ENCODE data around the gene NLE1. TPM values are rescaled to one million over a fixed set of nuclear protein-coding genes. Genes with fewer than 3 reads are reported as not detected.

Gene NLE1
- total RNA-seq, 1 experiment from 2014 or later = 23.3 TPM

GRCh38 chr17:35099908-35100307 is 42.2 kb downstream of the NLE1 start:
- ChIA-PET CTCF (no interaction called here), POLR2A (ENCODE audit: low non-redundant PET) (no interaction called here)
- DNase-seq (ENCODE audit: low spot score) = no peak
- BruUV-seq (replicated peaks) = no TSS peak
- no peaks in the 10 kb centered on the region for H3K36me3 ChIP-seq (ENCODE audit: insufficient read depth, low read length, poor library complexity, severe bottlenecking)
- intact Hi-C loops (cut with micrococcal nuclease; ENCODE audit: unreplicated experiment) = no loop called here
- no peaks in the 10 kb centered on the region for H3K9me3 ChIP-seq (ENCODE audit: low read depth, low read length, poor library complexity, severe bottlenecking)
- H3K4me1 ChIP-seq (ENCODE audit: insufficient read depth, low read length, poor library complexity, severe bottlenecking) = no peaks in the 10 kb centered on the region
- no peaks in the 10 kb centered on the region for H3K27me3 ChIP-seq (replicated peaks; ENCODE audit: insufficient read depth, low read depth, low read length, poor library complexity)
- no peak overlapping the region for H3K27ac ChIP-seq (ENCODE audit: low read depth, low read length, poor library complexity, severe bottlenecking)
- no peak overlapping the region for H3K4me3 ChIP-seq (ENCODE audit: low read depth, low read length, poor library complexity, severe bottlenecking)
- no peak for TF ChIP-seq EZH2 (IDR thresholded peaks at IDR 0.05; ENCODE audit: borderline replicate concordance, low read depth, low read length, poor library complexity, severe bottlenecking)
- TF ChIP-seq, protein P1, sequence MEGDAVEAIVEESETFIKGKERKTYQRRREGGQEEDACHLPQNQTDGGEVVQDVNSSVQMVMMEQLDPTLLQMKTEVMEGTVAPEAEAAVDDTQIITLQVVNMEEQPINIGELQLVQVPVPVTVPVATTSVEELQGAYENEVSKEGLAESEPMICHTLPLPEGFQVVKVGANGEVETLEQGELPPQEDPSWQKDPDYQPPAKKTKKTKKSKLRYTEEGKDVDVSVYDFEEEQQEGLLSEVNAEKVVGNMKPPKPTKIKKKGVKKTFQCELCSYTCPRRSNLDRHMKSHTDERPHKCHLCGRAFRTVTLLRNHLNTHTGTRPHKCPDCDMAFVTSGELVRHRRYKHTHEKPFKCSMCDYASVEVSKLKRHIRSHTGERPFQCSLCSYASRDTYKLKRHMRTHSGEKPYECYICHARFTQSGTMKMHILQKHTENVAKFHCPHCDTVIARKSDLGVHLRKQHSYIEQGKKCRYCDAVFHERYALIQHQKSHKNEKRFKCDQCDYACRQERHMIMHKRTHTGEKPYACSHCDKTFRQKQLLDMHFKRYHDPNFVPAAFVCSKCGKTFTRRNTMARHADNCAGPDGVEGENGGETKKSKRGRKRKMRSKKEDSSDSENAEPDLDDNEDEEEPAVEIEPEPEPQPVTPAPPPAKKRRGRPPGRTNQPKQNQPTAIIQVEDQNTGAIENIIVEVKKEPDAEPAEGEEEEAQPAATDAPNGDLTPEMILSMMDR (conservative IDR thresholded peaks at IDR 0.05; ENCODE audit: low read depth, low read length) = no peak

DNA sequence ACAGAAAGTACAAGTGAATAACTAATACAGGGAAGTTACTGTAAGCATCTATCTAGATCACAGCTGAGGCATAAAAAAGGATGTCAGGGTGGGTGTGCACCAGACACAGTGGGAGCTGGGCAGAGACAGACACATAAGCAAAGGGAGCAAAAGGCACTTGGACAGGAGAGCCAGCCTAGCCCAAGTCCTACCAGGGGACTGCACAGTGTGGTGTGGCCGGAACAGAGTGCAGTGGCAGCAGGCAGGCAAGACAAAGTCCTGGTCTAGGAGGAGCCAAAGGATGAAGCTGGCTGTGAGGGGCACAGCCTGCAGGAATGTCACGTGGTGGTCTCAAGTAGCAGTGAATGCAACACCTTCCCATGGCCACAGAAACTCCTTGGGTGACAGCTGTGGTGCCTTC is 44.3 kb downstream of the NLE1 start:
- H3K9me3 ChIP-seq (ENCODE audit: low read depth, low read length, poor library complexity, severe bottlenecking) = no peaks in the 10 kb centered on the region
- H3K27me3 ChIP-seq (replicated peaks; ENCODE audit: insufficient read depth, low read depth, low read length, poor library complexity) = no peaks in the 10 kb centered on the region
- no peak overlapping the region for H3K27ac ChIP-seq (ENCODE audit: low read depth, low read length, poor library complexity, severe bottlenecking)
- intact Hi-C loops (cut with micrococcal nuclease; ENCODE audit: unreplicated experiment) = no loop called here
- H3K36me3 ChIP-seq (ENCODE audit: insufficient read depth, low read length, poor library complexity, severe bottlenecking) = no peaks in the 10 kb centered on the region
- ChIA-PET CTCF (no interaction called here), POLR2A (ENCODE audit: low non-redundant PET) (interaction anchor here (0.6 kb wide), 1 partner anchor 53 kb away, joined by 3 read pairs; no protein-coding TSS in a partner anchor)
- TF ChIP-seq, protein P1 (conservative IDR thresholded peaks at IDR 0.05; ENCODE audit: low read depth, low read length) = no peak
- TF ChIP-seq EZH2 (IDR thresholded peaks at IDR 0.05; ENCODE audit: borderline replicate concordance, low read depth, low read length, poor library complexity, severe bottlenecking) = no peak
- no peak for DNase-seq (ENCODE audit: low spot score)
- BruUV-seq (replicated peaks) = no TSS peak
- no peaks in the 10 kb centered on the region for H3K4me1 ChIP-seq (ENCODE audit: insufficient read depth, low read length, poor library complexity, severe bottlenecking)
- H3K4me3 ChIP-seq (ENCODE audit: low read depth, low read length, poor library complexity, severe bottlenecking) = no peak overlapping the region

DNA sequence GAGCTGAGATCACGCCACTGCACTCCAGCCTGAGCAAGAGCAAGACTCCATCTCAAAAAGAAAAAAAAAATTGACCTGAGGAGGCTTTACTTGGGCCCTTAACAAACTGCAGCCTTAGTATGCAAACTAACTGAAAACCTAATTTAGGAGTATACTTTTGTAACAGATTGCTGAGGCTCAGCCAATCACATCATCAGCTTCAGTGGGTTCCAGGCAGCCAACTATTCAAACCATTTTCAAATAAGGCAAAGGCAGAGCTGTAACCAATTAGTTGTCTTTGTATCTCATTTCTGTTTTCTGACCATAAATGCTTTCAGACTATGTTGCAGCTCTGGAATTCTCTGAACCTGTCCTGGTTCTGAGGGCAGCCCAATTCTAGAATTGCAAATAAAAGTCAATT is 46.4 kb downstream of the NLE1 start:
- no peak for DNase-seq (ENCODE audit: low spot score)
- H3K27me3 ChIP-seq (replicated peaks; ENCODE audit: insufficient read depth, low read depth, low read length, poor library complexity) = no peaks in the 10 kb centered on the region
- H3K4me1 ChIP-seq (ENCODE audit: insufficient read depth, low read length, poor library complexity, severe bottlenecking) = no peaks in the 10 kb centered on the region
- intact Hi-C loops (cut with micrococcal nuclease; ENCODE audit: unreplicated experiment) = no loop called here
- H3K9me3 ChIP-seq (ENCODE audit: low read depth, low read length, poor library complexity, severe bottlenecking) = no peaks in the 10 kb centered on the region
- TF ChIP-seq, protein P1 (conservative IDR thresholded peaks at IDR 0.05; ENCODE audit: low read depth, low read length) = no peak
- no peak for TF ChIP-seq EZH2 (IDR thresholded peaks at IDR 0.05; ENCODE audit: borderline replicate concordance, low read depth, low read length, poor library complexity, severe bottlenecking)
- ChIA-PET POLR2A (ENCODE audit: low non-redundant PET) (no interaction called here), CTCF (no interaction called here)
- BruUV-seq (replicated peaks) = no TSS peak
- H3K4me3 ChIP-seq (ENCODE audit: low read depth, low read length, poor library complexity, severe bottlenecking) = no peak overlapping the region
- no peaks in the 10 kb centered on the region for H3K36me3 ChIP-seq (ENCODE audit: insufficient read depth, low read length, poor library complexity, severe bottlenecking)
- H3K27ac ChIP-seq (ENCODE audit: low read depth, low read length, poor library complexity, severe bottlenecking) = no peak overlapping the region
